Erythroblast (primary cell): ENCODE results near the gene MTRF1.

Experiments used
- GATA1 ChIP-seq: IDR thresholded peaks from 2 replicates; pipeline ENCODE4 v1.6.1; 2011; ENCODE audit warnings: low read depth, mild to moderate bottlenecking, control low read depth, low read length, moderate library complexity
- POLR2A ChIP-seq: IDR thresholded peaks from 2 replicates; pipeline ENCODE4 v1.6.1; 2011; ENCODE audit warnings: mild to moderate bottlenecking, low read length

DNA sequence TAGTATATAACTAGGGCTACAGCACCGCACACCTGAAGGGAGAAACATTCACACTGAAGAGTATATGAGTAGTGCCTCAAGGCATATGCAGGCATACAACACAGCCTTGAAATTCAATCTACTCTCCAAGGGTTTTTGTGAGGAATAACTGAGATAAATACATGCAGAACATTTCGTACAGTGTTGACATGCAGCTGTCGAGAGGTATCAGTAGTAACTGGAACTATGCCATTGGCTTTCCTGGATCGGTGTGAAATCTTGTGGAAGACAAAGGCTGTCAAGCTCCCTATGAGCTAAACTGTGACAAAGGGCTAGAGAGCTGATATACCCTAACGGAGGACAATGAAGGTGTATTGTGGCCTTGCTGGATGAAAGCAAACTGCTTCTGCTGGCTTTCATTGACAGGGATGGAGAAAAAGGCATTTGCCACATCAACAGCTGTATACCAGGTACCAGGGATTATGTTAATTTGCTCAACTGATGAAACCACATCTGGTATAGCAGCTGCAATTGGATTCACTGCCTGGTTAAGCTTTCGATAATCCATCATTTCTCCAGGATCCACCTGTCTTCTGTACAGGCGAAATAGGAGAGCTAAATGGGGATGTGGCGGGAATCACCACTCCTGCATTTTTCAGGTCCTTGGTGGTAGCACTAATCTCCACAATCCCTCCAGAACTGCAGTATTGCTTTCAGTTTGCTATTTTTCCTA is 16.3 kb downstream of the MTRF1 start:
- TF ChIP-seq POLR2A (no peak), GATA1 (no peak)
